Esophagus squamous epithelium (tissue), 5 donors: ENCODE data around the gene TBC1D13. TPM values are rescaled to one million over a fixed set of nuclear protein-coding genes. Genes with fewer than 3 reads are reported as not detected.

Source experiments
- DNase-seq: peaks from one replicate; lab custom pipeline; 2025; lab: John Stamatoyannopoulos, UW
- H3K27ac ChIP-seq, 4 donors: fragments of 200-600 bp; sonication (generic); one replicate each; pipeline ENCODE4 v1.5.1; 2016 to 2019; ENCODE audit warnings: mild to moderate bottlenecking in 1 of 4
- H3K27me3 ChIP-seq, 4 donors: fragments of 200-600 bp; sonication (generic); 1 replicate in 3 of 4; 2 replicates in 1 of 4; pipeline versions ENCODE4 v1.5.1 to v1.6.0; 2017 to 2021; ENCODE audit warnings: antibody characterized with exemption in 1 of 4
- H3K36me3 ChIP-seq, 3 donors: fragments of 200-600 bp; sonication (generic); one replicate each; pipeline ENCODE4 v1.5.1; 2016 to 2019
- H3K4me1 ChIP-seq, 3 donors: fragments of 200-600 bp; sonication (generic); one replicate each; pipeline ENCODE4 v1.5.1; 2017 to 2019
- H3K4me3 ChIP-seq, 4 donors: fragments of 200-600 bp; sonication (generic); 1 replicate in 3 of 4; 2 replicates in 1 of 4; pipeline ENCODE4 v1.5.1; 2016 to 2019; ENCODE audit warnings: mild to moderate bottlenecking in 2 of 4, moderate library complexity in 1 of 4
- H3K9me3 ChIP-seq, 3 donors: fragments of 200-600 bp; sonication (generic); one replicate each; pipeline ENCODE4 v1.5.1; 2016 to 2019
- CTCF ChIP-seq, 6 experiments: fragments of 450-650 bp in 4 of 6; fragments of 200-600 bp in 2 of 6; sonication (generic) in 2 of 6; IDR thresholded peaks; one replicate each; pipeline ENCODE4 v1.5.1; 2016 to 2019; ENCODE audit warnings: antibody characterized with exemption in 6 of 6, mild to moderate bottlenecking in 4 of 6, moderate library complexity in 4 of 6
- POLR2A ChIP-seq, 4 donors: fragments of 450-650 bp; IDR thresholded peaks; one replicate each; pipeline ENCODE4 v1.6.1; 2017; ENCODE audit warnings: antibody characterized with exemption in 4 of 4, mild to moderate bottlenecking in 4 of 4, moderate library complexity in 3 of 4
- WGBS, 2 donors: methylation state at CpG; one replicate each; pipeline ENCODE4 v1.1.5; 2018; 5-methylcytosine and 5-hydroxymethylcytosine counted together
- intact Hi-C: fragments of 100-400 bp; cut with DNase I; formaldehyde crosslinking; loops from one replicate; pipeline ENCODE4 v1.15.0; 2022
- total RNA-seq, 4 donors: library from RNA; depleted of rRNA; stranded (reverse); fragments of >200 nt; gene quantifications; one replicate each; pipeline ENCODE4 v1.1.0, GENCODE V29; 2016
- donor health status: DM: yes; HTN: yes; CAD: no.

TBC1D13 gene, protein sequence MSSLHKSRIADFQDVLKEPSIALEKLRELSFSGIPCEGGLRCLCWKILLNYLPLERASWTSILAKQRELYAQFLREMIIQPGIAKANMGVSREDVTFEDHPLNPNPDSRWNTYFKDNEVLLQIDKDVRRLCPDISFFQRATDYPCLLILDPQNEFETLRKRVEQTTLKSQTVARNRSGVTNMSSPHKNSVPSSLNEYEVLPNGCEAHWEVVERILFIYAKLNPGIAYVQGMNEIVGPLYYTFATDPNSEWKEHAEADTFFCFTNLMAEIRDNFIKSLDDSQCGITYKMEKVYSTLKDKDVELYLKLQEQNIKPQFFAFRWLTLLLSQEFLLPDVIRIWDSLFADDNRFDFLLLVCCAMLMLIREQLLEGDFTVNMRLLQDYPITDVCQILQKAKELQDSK
- total RNA-seq: 10 to 100 TPM in 3 of 4 donors, 1 to 10 TPM in 1; 9.6 to 17.9 (median 16.7) TPM

DNA sequence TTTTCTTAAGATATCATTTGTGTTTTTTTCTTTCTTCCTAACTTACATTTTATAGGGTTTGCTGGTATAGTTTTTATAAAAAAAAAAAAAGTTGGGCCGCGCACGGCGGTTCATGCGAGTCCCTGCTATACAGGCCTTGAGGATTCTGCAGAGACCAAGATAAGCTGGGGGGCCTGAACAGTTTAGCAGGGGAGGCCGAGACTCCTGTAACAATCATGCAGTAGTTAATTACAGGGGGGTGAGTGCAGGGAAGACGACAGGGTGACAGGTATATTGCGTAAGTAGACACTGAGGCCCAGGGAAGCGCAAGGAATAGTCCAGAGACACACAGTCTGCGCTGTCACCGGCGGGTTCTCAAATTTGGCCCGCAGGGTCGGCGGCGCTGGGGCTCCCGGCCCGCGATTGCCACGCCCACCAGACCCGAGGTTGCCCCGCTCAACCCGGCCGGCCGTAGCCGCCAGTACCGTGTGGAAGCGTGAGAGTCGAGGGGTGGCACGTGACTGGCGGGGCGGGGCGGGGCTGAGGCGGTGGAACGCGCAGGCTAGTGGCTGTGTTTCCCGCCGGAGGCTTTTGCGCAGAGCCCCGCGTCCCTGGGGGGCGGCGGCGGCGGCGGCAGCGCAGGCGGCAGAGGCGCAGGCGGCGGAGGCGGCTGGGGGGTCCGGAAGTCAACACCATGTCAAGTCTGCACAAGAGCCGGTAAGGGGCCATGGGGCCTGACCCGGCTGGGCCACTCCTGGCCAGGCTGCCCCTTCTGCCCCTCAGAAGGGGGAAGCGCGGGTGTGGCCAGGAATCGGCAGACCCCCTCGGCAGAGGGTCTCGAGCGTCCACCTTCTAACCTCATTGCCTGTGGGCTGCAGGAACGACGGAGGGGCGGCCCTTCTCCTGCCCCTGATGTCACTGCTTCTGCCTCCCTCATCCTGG is at the start of gene TBC1D13:
Gene TBC1D13 (plus strand): TSS at position 573 of the 921 bp plus-strand sequence. CDS start 101 bp downstream, at position 674.
- WGBS, 2 donors: 2 to 15% methylated on average over 5 to 30 of the region's 64 CpGs
- TF ChIP-seq POLR2A (IDR thresholded peaks at IDR 0.05) (peak in 2 of 4 donors; percentile 65 to 68), CTCF (IDR thresholded peaks at IDR 0.05) (no peak)
- peak; percentile 33 for DNase-seq

GRCh38 chr9:128742401-128742800 is 44.7 kb upstream of the TBC1D13 start:
- no peak overlapping the region for H3K27ac ChIP-seq
- no peaks in the 10 kb centered on the region for H3K9me3 ChIP-seq
- TF ChIP-seq POLR2A (IDR thresholded peaks at IDR 0.05): no peak
- no peak for TF ChIP-seq CTCF (IDR thresholded peaks at IDR 0.05)
- H3K4me1 ChIP-seq: no peaks in the 10 kb centered on the region
- no peaks in the 10 kb centered on the region for H3K27me3 ChIP-seq
- peaks cover 0 to 71% (median 7%) of the 10 kb centered on the region in 3 donors for H3K36me3 ChIP-seq
- H3K4me3 ChIP-seq: no peak overlapping the region
- intact Hi-C loops: no loop called here
- WGBS, 2 donors: 70 to 100% methylated on average over 1 to 2 of the region's 20 CpGs
- no peak for DNase-seq

More for the DNA sequence above, at the start of gene TBC1D13:
- peaks cover 9 to 28% (median 9%) of the 10 kb centered on the region in 3 donors for H3K36me3 ChIP-seq
- intact Hi-C loops: no loop called here
- no peaks in the 10 kb centered on the region for H3K9me3 ChIP-seq
- peaks cover 9 to 24% (median 14%) of the 10 kb centered on the region in 3 donors for H3K4me1 ChIP-seq
- H3K27ac ChIP-seq: peak within 1 kb of the TSS; percentile 88 to 94 (median 90)
- no peaks in the 10 kb centered on the region for H3K27me3 ChIP-seq
- peak within 1 kb of the TSS; percentile 76 to 99 (median 90) for H3K4me3 ChIP-seq

GRCh38 chr9:128743421-128743820 is 43.6 kb upstream of the TBC1D13 start:
- WGBS, 2 donors: 94 to 100% methylated on average over 1 of the region's 1 CpG
- Histone ChIP-seq H3K27me3 (no peaks in the 10 kb centered on the region), H3K4me1 (no peaks in the 10 kb centered on the region), H3K4me3 (no peak overlapping the region), H3K27ac (no peak overlapping the region), H3K36me3 (peaks cover 0 to 74% (median 7%) of the 10 kb centered on the region in 3 donors), H3K9me3 (no peaks in the 10 kb centered on the region)
- intact Hi-C loops: no loop called here
- no peak for DNase-seq
- no peak for TF ChIP-seq POLR2A (IDR thresholded peaks at IDR 0.05)
- no peak for TF ChIP-seq CTCF (IDR thresholded peaks at IDR 0.05)

DNA sequence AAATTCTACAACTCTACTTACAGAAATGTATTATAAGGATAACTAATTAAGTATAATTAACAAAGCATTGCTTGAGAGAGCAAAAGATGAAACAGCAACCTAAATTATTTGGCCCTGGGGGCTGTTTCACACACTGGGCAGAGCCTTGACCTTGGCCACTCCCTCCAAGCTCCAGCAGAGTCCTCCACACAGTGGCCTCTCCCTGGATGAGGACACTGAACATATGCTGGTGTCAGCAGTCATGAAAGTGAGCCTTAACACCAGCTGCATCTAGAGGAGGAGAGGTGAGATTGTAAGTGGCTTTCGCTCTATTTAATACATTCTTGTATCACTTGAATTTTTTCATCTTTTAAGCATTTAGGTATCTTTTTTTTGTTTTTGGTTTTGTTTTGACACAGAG is 39.8 kb upstream of the TBC1D13 start:
- no peaks in the 10 kb centered on the region for H3K27me3 ChIP-seq
- no peaks in the 10 kb centered on the region for H3K9me3 ChIP-seq
- H3K36me3 ChIP-seq: peaks cover 0 to 71% (median 14%) of the 10 kb centered on the region in 3 donors
- H3K4me1 ChIP-seq: no peaks in the 10 kb centered on the region
- TF ChIP-seq POLR2A (IDR thresholded peaks at IDR 0.05) (no peak), CTCF (IDR thresholded peaks at IDR 0.05) (no peak)
- H3K27ac ChIP-seq: no peak overlapping the region
- H3K4me3 ChIP-seq: no peak overlapping the region
- DNase-seq: no peak
- intact Hi-C loops: no loop called here
- WGBS, 2 donors: 88 to 94% methylated on average over 1 of the region's 1 CpG
